Fibroblast of lung (primary cell): ENCODE measurements around the gene PEX14.

Experiments used
- CTCF ChIP-seq, 2 donors: IDR thresholded peaks in 1 of 2; conservative IDR thresholded peaks in 1 of 2; 1 replicate in 1 of 2; 2 replicates in 1 of 2; pipeline ENCODE4 v1.5.1; 2011 to 2012; ENCODE audit warnings: low read length in 2 of 2, control low read depth in 1 of 2, inconsistent platforms in 1 of 2, low read depth in 1 of 2, mild to moderate bottlenecking in 1 of 2
- EZH2 ChIP-seq: IDR thresholded peaks from 2 replicates; pipeline ENCODE4 v1.5.1; 2012; ENCODE audit warnings: low read length, control low read depth, mild to moderate bottlenecking; ENCODE audit errors: missing control alignments

- TF ChIP-seq EZH2, result no peak
- no peak for TF ChIP-seq CTCF (conservative IDR thresholded peaks at IDR 0.05 in 1 of 2, IDR thresholded peaks at IDR 0.05 in 1 of 2; ENCODE audit: low read depth in 1 of 2, low read length in 2 of 2)
These were observed 158.7 kb downstream of the PEX14 start for GRCh38 chr1:10633416-10633815.
